NCI-H2107 (cell line): ENCODE data around the gene ULK2.

ENCODE experiments used
- DNase-seq: peaks from one replicate; lab custom pipeline; 2025; lab: John Stamatoyannopoulos, UW

ULK2 gene

GRCh38 chr17:19747159-19747719 is 120.5 kb downstream of the ULK2 start:
- no peak for DNase-seq

GRCh38 chr17:19746517-19746916 is 121.2 kb downstream of the ULK2 start:
- no peak for DNase-seq

GRCh38 chr17:19744922-19745757 is 122.6 kb downstream of the ULK2 start:
- DNase-seq = no peak

- no peak for DNase-seq
Observed at GRCh38 chr17:19744492-19744891, 123.2 kb downstream of the ULK2 start.

GRCh38 chr17:19743101-19744100 is 124.3 kb downstream of the ULK2 start:
- DNase-seq = no peak

- no peak for DNase-seq
Observed at GRCh38 chr17:19742495-19742894, 125.2 kb downstream of the ULK2 start.

GRCh38 chr17:19741832-19742457 is 125.8 kb downstream of the ULK2 start:
- no peak for DNase-seq

GRCh38 chr17:19740933-19741332 is 126.8 kb downstream of the ULK2 start:
- DNase-seq = no peak

- no peak for DNase-seq
Observed at GRCh38 chr17:19739241-19740201, 128.2 kb downstream of the ULK2 start.

GRCh38 chr17:19738757-19739156 is 129.0 kb downstream of the ULK2 start:
- no peak for DNase-seq

- no peak for DNase-seq
Observed at GRCh38 chr17:19738073-19738449, 129.7 kb downstream of the ULK2 start.

- no peak for DNase-seq
Observed at GRCh38 chr17:19737305-19738072, 130.2 kb downstream of the ULK2 start.

GRCh38 chr17:19736071-19736470 is 131.7 kb downstream of the ULK2 start:
- DNase-seq = no peak

GRCh38 chr17:19733953-19734526 is 133.7 kb downstream of the ULK2 start:
- DNase-seq = no peak

GRCh38 chr17:19731626-19732025 is 136.1 kb downstream of the ULK2 start:
- DNase-seq = no peak

- DNase-seq = no peak
Observed at GRCh38 chr17:19730843-19731242, 136.9 kb downstream of the ULK2 start.

- DNase-seq = no peak
Observed at GRCh38 chr17:19729900-19730299, 137.8 kb downstream of the ULK2 start.

- DNase-seq = no peak
Observed at GRCh38 chr17:19728084-19728495, 139.6 kb downstream of the ULK2 start.

- DNase-seq = no peak
Observed at GRCh38 chr17:19727501-19728078, 140.1 kb downstream of the ULK2 start.
